Right atrium auricular region (tissue), 2 donors: ENCODE measurements around the gene VPS16. TPM values are rescaled to one million over a fixed set of nuclear protein-coding genes. Genes with fewer than 3 reads are reported as not detected.

Experiments
- DNase-seq: peaks from one replicate; pipeline ENCODE4 v3.0.0-alpha.2; 2019; ENCODE audit warnings: low spot score
- H3K27ac ChIP-seq, 2 donors: fragments of 200-600 bp; sonication (generic); 1 replicate in 1 of 2; 2 replicates in 1 of 2; pipeline ENCODE4 v1.5.1; 2016 to 2019
- H3K27me3 ChIP-seq, 2 donors: fragments of 200-600 bp; sonication (generic); one replicate each; pipeline versions ENCODE4 v1.5.1 to v1.6.0; 2017 to 2019
- H3K36me3 ChIP-seq: fragments of 200-600 bp; sonication (generic); one replicate; pipeline ENCODE4 v1.5.1; 2016
- H3K4me1 ChIP-seq, 2 donors: fragments of 200-600 bp; sonication (generic); one replicate each; pipeline versions ENCODE4 v1.5.1 to v1.6.0; 2017 to 2019
- H3K4me3 ChIP-seq, 2 donors: fragments of 200-600 bp; sonication (generic); 1 replicate in 1 of 2; 2 replicates in 1 of 2; pipeline ENCODE4 v1.5.1; 2017 to 2019; ENCODE audit warnings: mild to moderate bottlenecking in 1 of 2, moderate library complexity in 1 of 2
- H3K9me3 ChIP-seq, 2 donors: fragments of 200-600 bp; sonication (generic); one replicate each; pipeline ENCODE4 v1.5.1; 2019
- CTCF ChIP-seq, 2 donors: fragments of 200-600 bp; sonication (generic); IDR thresholded peaks; one replicate each; pipeline ENCODE4 v1.5.1; 2019; ENCODE audit warnings: antibody characterized with exemption in 2 of 2
- total RNA-seq, 2 donors: library from RNA; depleted of rRNA; stranded (reverse); fragments of >200 nt; gene quantifications; one replicate each; pipeline ENCODE4 v1.1.0, GENCODE V29; 2016

The VPS16 gene
- total RNA-seq, 2 donors from 2014 or later: 12.8 to 16.4 TPM

- no peaks in the 10 kb centered on the region for H3K27me3 ChIP-seq
- no peak overlapping the region for H3K27ac ChIP-seq
- no peaks in the 10 kb centered on the region for H3K36me3 ChIP-seq
- no peaks in the 10 kb centered on the region for H3K9me3 ChIP-seq
- peaks cover 0 to 8% of the 10 kb centered on the region in 2 donors for H3K4me1 ChIP-seq
- no peak for TF ChIP-seq CTCF (IDR thresholded peaks at IDR 0.05)
- H3K4me3 ChIP-seq: no peak overlapping the region
- no peak for DNase-seq
Measured at GRCh38 chr20:2902818-2903217, 62.3 kb downstream of the VPS16 start.

- TF ChIP-seq CTCF (IDR thresholded peaks at IDR 0.05): no peak
- no peaks in the 10 kb centered on the region for H3K9me3 ChIP-seq
- no peaks in the 10 kb centered on the region for H3K27me3 ChIP-seq
- no peaks in the 10 kb centered on the region for H3K36me3 ChIP-seq
- H3K4me3 ChIP-seq: no peak overlapping the region
- peaks cover 0 to 8% of the 10 kb centered on the region in 2 donors for H3K4me1 ChIP-seq
- H3K27ac ChIP-seq: no peak overlapping the region
- no peak for DNase-seq
Measured at GRCh38 chr20:2903686-2904085, 63.1 kb downstream of the VPS16 start.

- no peak overlapping the region for H3K27ac ChIP-seq
- no peaks in the 10 kb centered on the region for H3K9me3 ChIP-seq
- no peaks in the 10 kb centered on the region for H3K27me3 ChIP-seq
- no peaks in the 10 kb centered on the region for H3K36me3 ChIP-seq
- TF ChIP-seq CTCF (IDR thresholded peaks at IDR 0.05): no peak
- no peak overlapping the region for H3K4me3 ChIP-seq
- DNase-seq: no peak
- H3K4me1 ChIP-seq: no peaks in the 10 kb centered on the region
Measured at GRCh38 chr20:2907519-2907918, 67.0 kb downstream of the VPS16 start.

GRCh38 chr20:2909953-2910352, 69.4 kb downstream of the VPS16 start:
- H3K4me3 ChIP-seq: no peak overlapping the region
- H3K27me3 ChIP-seq: no peaks in the 10 kb centered on the region
- H3K27ac ChIP-seq: no peak overlapping the region
- H3K36me3 ChIP-seq: no peaks in the 10 kb centered on the region
- no peak for DNase-seq
- TF ChIP-seq CTCF (IDR thresholded peaks at IDR 0.05): no peak
- no peaks in the 10 kb centered on the region for H3K4me1 ChIP-seq
- no peaks in the 10 kb centered on the region for H3K9me3 ChIP-seq

- Histone ChIP-seq H3K36me3 (no peaks in the 10 kb centered on the region), H3K9me3 (no peaks in the 10 kb centered on the region), H3K27me3 (no peaks in the 10 kb centered on the region), H3K27ac (no peak overlapping the region), H3K4me3 (no peak overlapping the region), H3K4me1 (no peaks in the 10 kb centered on the region)
- DNase-seq: no peak
- no peak for TF ChIP-seq CTCF (IDR thresholded peaks at IDR 0.05)
Measured at GRCh38 chr20:2911200-2911599, 70.7 kb downstream of the VPS16 start.

- Histone ChIP-seq H3K9me3 (no peaks in the 10 kb centered on the region), H3K27ac (no peak overlapping the region), H3K36me3 (no peaks in the 10 kb centered on the region), H3K27me3 (no peaks in the 10 kb centered on the region), H3K4me3 (no peak overlapping the region), H3K4me1 (no peaks in the 10 kb centered on the region)
- no peak for TF ChIP-seq CTCF (IDR thresholded peaks at IDR 0.05)
- DNase-seq: no peak
Measured at GRCh38 chr20:2914160-2914559, 73.6 kb downstream of the VPS16 start.
